Endothelial cell (in vitro differentiated cells): ENCODE results near the gene STX19. TPM values are rescaled to one million over a fixed set of nuclear protein-coding genes. Genes with fewer than 3 reads are reported as not detected.

Experiments used
- DNase-seq: peaks from one replicate; pipeline ENCODE4 v3.0.0; 2021; ENCODE audit warnings: low spot score
- H3K27ac Mint-ChIP-seq: one replicate; pipeline ENCODE4 v1.8.0; 2021; ENCODE audit warnings: mixed read lengths, inconsistent platforms; ENCODE audit not compliant: unreplicated experiment
- H3K27me3 Mint-ChIP-seq: one replicate; pipeline ENCODE4 v1.8.0; 2021; ENCODE audit warnings: mild to moderate bottlenecking, moderate library complexity, mixed read lengths, inconsistent platforms; ENCODE audit not compliant: unreplicated experiment
- H3K36me3 Mint-ChIP-seq: one replicate; pipeline ENCODE4 v1.8.0; 2021; ENCODE audit warnings: mild to moderate bottlenecking, low read depth, mixed read lengths, inconsistent platforms; ENCODE audit not compliant: unreplicated experiment
- H3K4me1 Mint-ChIP-seq: one replicate; pipeline ENCODE4 v1.8.0; 2021; ENCODE audit warnings: mild to moderate bottlenecking, mixed read lengths, inconsistent platforms; ENCODE audit not compliant: unreplicated experiment
- H3K4me3 Mint-ChIP-seq: one replicate; pipeline ENCODE4 v1.8.0; 2021; ENCODE audit warnings: mild to moderate bottlenecking, mixed read lengths, inconsistent platforms; ENCODE audit not compliant: unreplicated experiment
- H3K9me3 Mint-ChIP-seq: one replicate; pipeline ENCODE4 v1.8.0; 2021; ENCODE audit warnings: mixed read lengths, inconsistent platforms; ENCODE audit not compliant: unreplicated experiment
- total RNA-seq: library from RNA; stranded (reverse); fragmentation: NEBNext Ultra II Directional; extraction: Animal tissue kit (Norgen Biotek cat#: 25700); gene quantifications from one replicate; pipeline ENCODE4 v1.2.1, GENCODE V29; 2021; ENCODE audit not compliant: unreplicated experiment
- TF ChIP-seq, protein P1 (sequence below): fragments of 200-600 bp; sonication (generic); IDR thresholded peaks from one replicate; pipeline ENCODE4 v1.5.0; 2021; ENCODE audit warnings: antibody characterized with exemption; ENCODE audit not compliant: unreplicated experiment

STX19 gene
- total RNA-seq, 1 donor from 2014 or later, result not detected

DNA sequence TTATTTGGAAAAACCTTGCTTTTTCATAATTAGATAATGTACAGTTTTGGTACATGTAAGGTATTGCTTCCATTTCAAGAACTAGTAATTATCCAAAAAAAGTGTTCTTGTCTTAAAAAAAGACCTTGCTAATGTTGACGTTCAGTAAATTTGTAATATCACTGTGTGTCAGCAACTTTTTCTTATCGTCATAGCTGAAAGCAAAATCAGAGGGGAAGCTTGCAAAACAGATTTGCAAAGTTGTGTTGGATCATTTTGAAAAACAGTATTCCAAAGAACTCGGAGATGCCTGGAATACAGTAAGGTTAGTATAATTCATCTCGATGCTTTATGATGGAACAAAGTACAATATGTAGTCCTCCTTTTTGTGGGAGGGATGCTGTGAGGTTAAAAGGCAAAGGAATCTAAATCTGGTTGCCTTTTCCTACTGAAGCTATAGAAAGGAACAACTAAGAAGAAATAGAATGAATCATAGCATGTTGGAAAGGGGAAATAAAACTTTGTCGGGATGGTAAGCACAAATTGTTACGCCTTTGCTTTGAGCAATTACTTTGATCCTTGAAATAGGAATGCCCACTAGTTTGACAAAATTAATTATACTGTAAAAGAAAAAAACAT lies 36.0 kb upstream of the STX19 start:
- peak overlapping the region; percentile 99 for H3K27ac Mint-ChIP-seq
- H3K27me3 Mint-ChIP-seq, result peaks cover 9% of the 10 kb centered on the region
- DNase-seq, result no peak
- peaks cover 18% of the 10 kb centered on the region for H3K36me3 Mint-ChIP-seq
- peak overlapping the region; percentile 98 for H3K4me3 Mint-ChIP-seq
- H3K9me3 Mint-ChIP-seq, result no peaks in the 10 kb centered on the region
- TF ChIP-seq, protein P1, sequence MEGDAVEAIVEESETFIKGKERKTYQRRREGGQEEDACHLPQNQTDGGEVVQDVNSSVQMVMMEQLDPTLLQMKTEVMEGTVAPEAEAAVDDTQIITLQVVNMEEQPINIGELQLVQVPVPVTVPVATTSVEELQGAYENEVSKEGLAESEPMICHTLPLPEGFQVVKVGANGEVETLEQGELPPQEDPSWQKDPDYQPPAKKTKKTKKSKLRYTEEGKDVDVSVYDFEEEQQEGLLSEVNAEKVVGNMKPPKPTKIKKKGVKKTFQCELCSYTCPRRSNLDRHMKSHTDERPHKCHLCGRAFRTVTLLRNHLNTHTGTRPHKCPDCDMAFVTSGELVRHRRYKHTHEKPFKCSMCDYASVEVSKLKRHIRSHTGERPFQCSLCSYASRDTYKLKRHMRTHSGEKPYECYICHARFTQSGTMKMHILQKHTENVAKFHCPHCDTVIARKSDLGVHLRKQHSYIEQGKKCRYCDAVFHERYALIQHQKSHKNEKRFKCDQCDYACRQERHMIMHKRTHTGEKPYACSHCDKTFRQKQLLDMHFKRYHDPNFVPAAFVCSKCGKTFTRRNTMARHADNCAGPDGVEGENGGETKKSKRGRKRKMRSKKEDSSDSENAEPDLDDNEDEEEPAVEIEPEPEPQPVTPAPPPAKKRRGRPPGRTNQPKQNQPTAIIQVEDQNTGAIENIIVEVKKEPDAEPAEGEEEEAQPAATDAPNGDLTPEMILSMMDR, result no peak
- H3K4me1 Mint-ChIP-seq, result peaks cover 8% of the 10 kb centered on the region

DNA sequence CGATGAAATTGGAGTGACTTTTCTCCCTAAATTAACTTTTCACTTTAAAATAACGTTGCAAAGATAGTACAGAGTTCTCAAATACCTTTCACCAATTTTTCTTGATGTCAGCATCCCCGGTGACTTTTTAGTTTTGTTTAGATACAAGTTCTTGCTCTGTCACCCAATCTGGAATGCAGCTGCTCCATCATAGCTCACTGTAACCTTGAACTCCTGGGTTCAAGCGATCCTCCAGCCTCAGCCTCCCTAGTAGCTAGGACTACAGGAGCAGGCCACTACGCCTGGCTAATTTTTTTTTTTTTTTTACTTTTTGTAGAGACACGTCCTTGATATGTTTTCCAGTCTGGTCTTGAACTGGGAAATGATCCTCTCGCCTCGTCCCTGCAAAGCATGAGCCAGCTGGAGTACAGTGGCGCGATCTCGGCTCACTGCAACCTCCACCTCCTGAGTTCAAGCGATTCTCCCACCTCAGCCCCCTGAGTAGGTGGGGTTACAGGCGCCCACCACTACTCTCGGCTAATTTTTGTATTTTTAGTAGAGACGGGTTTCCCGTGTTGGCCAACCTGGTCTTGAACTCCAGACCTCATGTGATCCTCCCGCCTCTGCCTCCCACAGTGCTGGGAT lies 35.2 kb upstream of the STX19 start:
- Mint-ChIP-seq H3K4me1 (peaks cover 8% of the 10 kb centered on the region), H3K27ac (peak overlapping the region; percentile 99), H3K9me3 (no peaks in the 10 kb centered on the region), H3K36me3 (peaks cover 18% of the 10 kb centered on the region), H3K4me3 (peak overlapping the region; percentile 98), H3K27me3 (peaks cover 9% of the 10 kb centered on the region)
- TF ChIP-seq, protein P1, result no peak
- no peak for DNase-seq

DNA sequence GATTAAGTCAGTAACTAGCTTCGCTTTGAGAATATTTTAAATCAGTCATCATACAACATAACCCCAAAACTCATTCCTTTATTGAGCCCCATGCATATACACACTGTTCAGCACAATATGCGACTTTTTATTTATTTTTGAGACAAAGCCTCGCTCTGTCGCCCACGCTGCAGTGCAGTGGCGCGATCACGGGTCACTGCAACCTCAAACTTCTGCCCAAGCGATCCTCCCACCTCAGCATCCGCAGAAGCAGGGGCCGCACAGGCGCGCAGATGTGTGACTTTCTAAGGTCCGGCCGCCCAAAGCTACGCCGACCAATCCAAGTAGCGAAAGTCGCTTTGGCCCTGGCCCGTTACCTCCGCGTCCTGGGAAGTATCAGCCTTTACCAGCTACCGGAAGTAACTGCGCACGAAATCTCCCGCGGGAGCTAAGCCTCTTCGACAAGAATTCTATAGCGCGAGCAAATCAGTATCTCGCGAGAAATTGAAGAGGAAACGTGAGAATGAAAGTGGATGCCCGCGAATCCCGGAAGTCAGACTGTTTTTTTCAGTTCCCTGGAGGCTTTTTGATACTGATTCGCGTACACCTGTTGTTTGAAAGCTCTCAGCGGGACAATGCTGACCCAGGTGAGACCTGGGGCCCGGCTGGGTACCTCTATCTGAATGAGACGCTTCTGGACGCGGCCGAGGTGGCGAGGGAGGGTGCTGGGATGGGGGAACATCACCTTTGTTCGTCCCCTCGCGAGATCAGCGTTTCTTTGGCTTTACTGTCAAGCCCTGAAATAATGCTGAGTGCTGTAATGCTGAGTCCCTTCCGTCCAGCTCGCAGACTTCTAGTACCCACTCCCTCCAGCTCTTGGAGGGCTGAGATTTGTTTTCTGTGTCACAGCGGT lies 34.4 kb upstream of the STX19 start, which contains the start of the genes DHFR2 and NSUN3:
Gene DHFR2 (minus strand): TSS at position 404 of the 892 bp plus-strand sequence. CDS start 1,405 bp downstream, outside the sequence.
Gene NSUN3 (plus strand): TSS at position 549 of the 892 bp plus-strand sequence. CDS start 66 bp downstream, at position 615.
- H3K27ac Mint-ChIP-seq, result peak within 1 kb of the TSS; percentile 99
- H3K27me3 Mint-ChIP-seq, result peaks cover 9% of the 10 kb centered on the region
- H3K36me3 Mint-ChIP-seq, result peaks cover 14% of the 10 kb centered on the region
- peaks cover 8% of the 10 kb centered on the region for H3K4me1 Mint-ChIP-seq
- peak within 1 kb of the TSS; percentile 98 for H3K4me3 Mint-ChIP-seq
- TF ChIP-seq, protein P1, result no peak
- DNase-seq, result peak; percentile 87
- H3K9me3 Mint-ChIP-seq, result no peaks in the 10 kb centered on the region

- TF ChIP-seq, protein P1, result no peak
- H3K27me3 Mint-ChIP-seq, result peaks cover 9% of the 10 kb centered on the region
- peaks cover 11% of the 10 kb centered on the region for H3K4me1 Mint-ChIP-seq
- no peak overlapping the region for H3K4me3 Mint-ChIP-seq
- no peak for DNase-seq
- no peaks in the 10 kb centered on the region for H3K9me3 Mint-ChIP-seq
- peaks cover 2% of the 10 kb centered on the region for H3K36me3 Mint-ChIP-seq
- H3K27ac Mint-ChIP-seq, result no peak overlapping the region
These were observed 32.9 kb upstream of the STX19 start for GRCh38 chr3:94061297-94061696.
